DND-41 (cell line): ENCODE measurements around the gene AP2M1.

ENCODE experiments used
- CTCF ChIP-seq: IDR thresholded peaks from 2 replicates; pipeline ENCODE4 v1.5.1; 2012; ENCODE audit warnings: borderline replicate concordance, low read length, moderate library complexity, mild to moderate bottlenecking; ENCODE audit not compliant: poor library complexity, severe bottlenecking; ENCODE audit errors: extremely low read depth
- EZH2 ChIP-seq: IDR thresholded peaks from 3 replicates; pipeline ENCODE4 v1.6.1; 2012; ENCODE audit warnings: borderline replicate concordance, low read depth, mild to moderate bottlenecking, moderate library complexity, low read length, inconsistent platforms; ENCODE audit not compliant: severe bottlenecking

- no peak for TF ChIP-seq CTCF
- TF ChIP-seq EZH2: no peak
These were observed 41.7 kb upstream of the AP2M1 start for GRCh38 chr3:184132945-184133344.
